HCT116 (cell line): ENCODE data around the gene UBASH3B. TPM values are rescaled to one million over a fixed set of nuclear protein-coding genes. Genes with fewer than 3 reads are reported as not detected.

Experiments
- ATAC-seq: fragments of 200-7000 bp; cut with Tn5 transposase; 2 replicates; pipeline ENCODE4 v1.9.1; 2020; ENCODE audit warnings: mild to moderate bottlenecking, moderate library complexity
- BruUV-seq: library from RNA; stranded (reverse); fragments of 400-500 nt; replicated peaks from 2 replicates; lab custom pipeline; 2021; lab: Mats Ljungman, UMichigan
- CTCF ChIA-PET: fragments of 300-600 bp; sonication (Branson Sonifier 250); formaldehyde crosslinking; loops from one replicate; lab custom pipeline; 2021; ENCODE audit warnings: antibody characterized with exemption; lab: Charles Lee
- POLR2A ChIA-PET: fragments of 300-600, 350-600 bp; sonication (Branson Sonifier 250); formaldehyde crosslinking; loops from one replicate; lab custom pipeline; 2021; ENCODE audit warnings: antibody characterized with exemption; lab: Charles Lee
- RAD21 ChIA-PET, 2 experiments: fragments of 300-600 bp; sonication (Branson Sonifier 250); formaldehyde crosslinking; loops; one replicate each; lab custom pipeline; 2023; ENCODE audit warnings: low total read pairs in 2 of 2; ENCODE audit not compliant: uncharacterized antibody in 2 of 2, unreplicated experiment in 2 of 2, low non-redundant PET in 1 of 2; lab: Charles Lee
- DNase-seq: peaks from one replicate; pipeline ENCODE4 v3.0.0-alpha.2; 2010; ENCODE audit warnings: low read depth, low spot score
- H2AFZ ChIP-seq: fragments of 200-600 bp; shearing (Covaris generic), sonication (generic); 2 replicates; pipeline ENCODE4 v1.6.1; 2017; ENCODE audit warnings: low read depth, mixed run types, mixed read lengths, antibody characterized with exemption, low read length; ENCODE audit not compliant: poor library complexity, severe bottlenecking
- H3K27ac ChIP-seq: 2 replicates; pipeline ENCODE4 v1.5.1; 2012; ENCODE audit warnings: low read depth, low read length
- H3K27me3 ChIP-seq: fragments of 200-600 bp; sonication (generic); 2 replicates; pipeline ENCODE4 v1.6.1; 2016; ENCODE audit warnings: mixed run types, low read length, mixed read lengths; ENCODE audit not compliant: insufficient read depth
- H3K36me3 ChIP-seq, 2 experiments: fragments of 200-500 bp in 1 of 2; fragments of 200-600 bp in 1 of 2; sonication (Bioruptor generic) in 1 of 2; sonication (generic) in 1 of 2; 2 replicates each; pipeline versions ENCODE4 v1.5.1 to v1.6.1; 2014 to 2016; ENCODE audit warnings: low read length in 2 of 2, inconsistent platforms in 1 of 2, mixed read lengths in 1 of 2, mixed run types in 1 of 2; ENCODE audit not compliant: insufficient read depth in 2 of 2, control insufficient read depth in 1 of 2
- H3K4me1 ChIP-seq, 2 experiments: fragments of 200-600 bp in 1 of 2; sonication (generic) in 1 of 2; 2 replicates each; pipeline versions ENCODE4 v1.5.1 to v1.6.1; 2012 to 2017; ENCODE audit warnings: low read length in 2 of 2, inconsistent platforms in 1 of 2, mild to moderate bottlenecking in 1 of 2, mixed read lengths in 1 of 2, mixed run types in 1 of 2, moderate library complexity in 1 of 2; ENCODE audit not compliant: insufficient read depth in 2 of 2, control insufficient read depth in 1 of 2
- H3K4me2 ChIP-seq: fragments of 200-600 bp; sonication (generic); 2 replicates; pipeline ENCODE4 v1.6.1; 2017; ENCODE audit warnings: mixed run types, low read length, mixed read lengths
- H3K4me3 ChIP-seq, 2 experiments: fragments of 200-600 bp in 1 of 2; sonication (generic) in 1 of 2; replicated peaks in 1 of 2; 2 replicates each; pipeline ENCODE4 v1.5.1; 2011 to 2016; ENCODE audit warnings: low read length in 2 of 2, control low read depth in 1 of 2, low read depth in 1 of 2, mild to moderate bottlenecking in 1 of 2, mixed read lengths in 1 of 2, mixed run types in 1 of 2
- H3K79me2 ChIP-seq: fragments of 200-600 bp; sonication (generic); 2 replicates; pipeline ENCODE4 v1.6.1; 2017; ENCODE audit warnings: mild to moderate bottlenecking, mixed run types, low read length, moderate library complexity, mixed read lengths; ENCODE audit not compliant: insufficient read depth
- H3K9ac ChIP-seq: fragments of 200-600 bp; sonication (generic); 2 replicates; pipeline ENCODE4 v1.6.1; 2016; ENCODE audit warnings: low read length, mixed read lengths
- H3K9me2 ChIP-seq: fragments of 200-600 bp; sonication (generic), shearing (Covaris generic); 2 replicates; pipeline ENCODE4 v1.6.1; 2017; ENCODE audit warnings: mixed run types, mild to moderate bottlenecking, moderate library complexity; ENCODE audit not compliant: insufficient read depth
- H3K9me3 ChIP-seq, 2 experiments: fragments of 200-500 bp in 1 of 2; fragments of 200-600 bp in 1 of 2; sonication (Bioruptor generic) in 1 of 2; sonication (generic) in 1 of 2; 2 replicates each; pipeline ENCODE4 v1.6.1; 2014 to 2017; ENCODE audit warnings: low read length in 2 of 2, mixed read lengths in 2 of 2, inconsistent platforms in 1 of 2, low read depth in 1 of 2, mild to moderate bottlenecking in 1 of 2, mixed run types in 1 of 2, moderate library complexity in 1 of 2; ENCODE audit not compliant: control insufficient read depth in 1 of 2, insufficient read depth in 1 of 2
- H4K20me1 ChIP-seq: fragments of 200-600 bp; sonication (generic), shearing (Covaris generic); 2 replicates; pipeline ENCODE4 v1.6.1; 2017; ENCODE audit warnings: mixed run types, mild to moderate bottlenecking, moderate library complexity; ENCODE audit not compliant: insufficient read depth
- ATF3 ChIP-seq: IDR thresholded peaks from 2 replicates; pipeline ENCODE4 v1.6.1; 2012
- CBX3 ChIP-seq: IDR thresholded peaks from 2 replicates; pipeline ENCODE4 v1.6.1; 2012; ENCODE audit warnings: low read depth
- CEBPB ChIP-seq: IDR thresholded peaks from 2 replicates; pipeline ENCODE4 v1.6.1; 2012; ENCODE audit warnings: low read depth
- EGR1 ChIP-seq: IDR thresholded peaks from 2 replicates; pipeline ENCODE4 v1.6.1; 2012; ENCODE audit warnings: low read depth
- ELF1 ChIP-seq: IDR thresholded peaks from 2 replicates; pipeline ENCODE4 v1.6.1; 2012; ENCODE audit warnings: low read depth, borderline replicate concordance
- EZH2 ChIP-seq: fragments of 200-600 bp; sonication (generic); IDR thresholded peaks from 2 replicates; pipeline ENCODE4 v1.6.1; 2017; ENCODE audit warnings: antibody characterized with exemption, mixed run types
- FOSL1 ChIP-seq: IDR thresholded peaks from 2 replicates; pipeline ENCODE4 v1.6.1; 2012; ENCODE audit warnings: low read depth
- JUND ChIP-seq: IDR thresholded peaks from 2 replicates; pipeline ENCODE4 v1.6.1; 2012
- MAX ChIP-seq: IDR thresholded peaks from 2 replicates; pipeline ENCODE4 v1.6.1; 2012
- POLR2A ChIP-seq: IDR thresholded peaks from 2 replicates; pipeline ENCODE4 v1.7.0; 2011; ENCODE audit warnings: borderline replicate concordance; ENCODE audit not compliant: insufficient read depth, insufficient read length; ENCODE audit errors: extremely low read depth
- POLR2AphosphoS5 ChIP-seq: IDR thresholded peaks from 2 replicates; pipeline ENCODE4 v1.6.1; 2011; ENCODE audit warnings: mild to moderate bottlenecking, low read depth, low read length, moderate library complexity
- RAD21 ChIP-seq: IDR thresholded peaks from 2 replicates; pipeline ENCODE4 v1.6.1; 2012; ENCODE audit warnings: low read depth, mild to moderate bottlenecking
- SIN3A ChIP-seq: IDR thresholded peaks from 2 replicates; pipeline ENCODE4 v1.6.1; 2012; ENCODE audit warnings: low read depth
- SP1 ChIP-seq: IDR thresholded peaks from 2 replicates; pipeline ENCODE4 v1.6.1; 2012; ENCODE audit warnings: low read depth
- TCF7L2 ChIP-seq: IDR thresholded peaks from 2 replicates; pipeline ENCODE4 v1.7.0; 2011; ENCODE audit warnings: borderline replicate concordance, inconsistent platforms; ENCODE audit not compliant: insufficient read depth, insufficient read length; ENCODE audit errors: extremely low read depth
- ZFX ChIP-seq: fragments of 450-650 bp; IDR thresholded peaks from 2 replicates; pipeline ENCODE4 v1.6.1; 2017
- ZNF274 ChIP-seq: fragments of 200-500 bp; sonication (Bioruptor generic); IDR thresholded peaks from 2 replicates; pipeline ENCODE4 v1.6.1; 2014; ENCODE audit warnings: mild to moderate bottlenecking, low read depth, low read length, inconsistent platforms
- intact Hi-C: fragments of 100-400 bp; cut with micrococcal nuclease; formaldehyde crosslinking; loops from 2 replicates; pipeline ENCODE4 v1.10.0; 2022
- total RNA-seq: library from RNA; stranded (reverse); gene quantifications from one replicate; pipeline ENCODE4 v1.2.1, GENCODE V29; 2021; ENCODE audit not compliant: unreplicated experiment

The UBASH3B gene
- total RNA-seq, 1 experiment from 2014 or later, result 40.3 TPM

GRCh38 chr11:122646549-122647340 lies 8.8 kb upstream of the UBASH3B start:
- ChIA-PET RAD21 (no interaction called here), CTCF (interaction anchor here (0.9 to 1.0 kb wide), 2 partner anchors 9 to 207 kb away, joined by 3 read pairs; no protein-coding TSS in a partner anchor), POLR2A (interaction anchor here (2.3 kb wide), 1 partner anchor 9 kb away, joined by 10 read pairs; the partner anchor contains the start of gene UBASH3B)
- H3K27ac ChIP-seq, result no peak overlapping the region
- DNase-seq (no peak), ATAC-seq (no peak)
- no TSS peak for BruUV-seq
- intact Hi-C loops, result no loop called here
- no peak for TF ChIP-seq ELF1
- TF ChIP-seq POLR2AphosphoS5, result no peak
- no peak overlapping the region for H3K4me3 ChIP-seq
- no peaks in the 10 kb centered on the region for H4K20me1 ChIP-seq
- no peaks in the 10 kb centered on the region for H3K9me3 ChIP-seq
- no peaks in the 10 kb centered on the region for H3K27me3 ChIP-seq
- peaks cover 17 to 55% of the 10 kb centered on the region in 2 experiments for H3K4me1 ChIP-seq
- H3K36me3 ChIP-seq, result no peaks in the 10 kb centered on the region
- 0 out of 2 replicates have a peak overlapping the region, but pooled peaks have one; percentile 3 for H3K9ac ChIP-seq
- peak overlapping the region; percentile 29 for H3K4me2 ChIP-seq
- H3K9me2 ChIP-seq, result no peaks in the 10 kb centered on the region
- H3K79me2 ChIP-seq, result no peaks in the 10 kb centered on the region
- H2AFZ ChIP-seq, result peak overlapping the region; percentile 1

- no peak overlapping the region for H3K4me2 ChIP-seq
- POLR2A ChIA-PET, result interaction anchor here (2.3 kb wide), 1 partner anchor 8 kb away, joined by 10 read pairs; the partner anchor contains the start of gene UBASH3B
- TF ChIP-seq RAD21, result no peak
- no peak for TF ChIP-seq EGR1
- no peak for TF ChIP-seq POLR2A
- no peak for TF ChIP-seq CBX3
- no peak for TF ChIP-seq ZNF274
- TF ChIP-seq FOSL1, result no peak
- TF ChIP-seq EZH2, result no peak
- TF ChIP-seq TCF7L2, result no peak
- no peak for TF ChIP-seq SP1
- TF ChIP-seq SIN3A, result no peak
- no peak for TF ChIP-seq ATF3
- TF ChIP-seq JUND, result no peak
- no peak for TF ChIP-seq MAX
- TF ChIP-seq CEBPB, result no peak
- no peak for TF ChIP-seq ZFX
- DNase-seq (no peak), ATAC-seq (no peak)
- peaks cover 8 to 44% of the 10 kb centered on the region in 2 experiments for H3K4me1 ChIP-seq
- H3K9me2 ChIP-seq, result no peaks in the 10 kb centered on the region
- H3K27ac ChIP-seq, result no peak overlapping the region
- no peak overlapping the region for H3K9ac ChIP-seq
- H3K79me2 ChIP-seq, result no peaks in the 10 kb centered on the region
- H3K4me3 ChIP-seq, result no peak overlapping the region
- intact Hi-C loops, result no loop called here
- CTCF ChIA-PET, result interaction anchor here (1.0 kb wide), 1 partner anchor 206 kb away, joined by 3 read pairs; no protein-coding TSS in a partner anchor
- H3K36me3 ChIP-seq, result no peaks in the 10 kb centered on the region
- H3K27me3 ChIP-seq, result no peaks in the 10 kb centered on the region
- H2AFZ ChIP-seq, result peak overlapping the region; percentile 1
- RAD21 ChIA-PET, result no interaction called here
- no peaks in the 10 kb centered on the region for H4K20me1 ChIP-seq
- no TSS peak for BruUV-seq
- H3K9me3 ChIP-seq, result no peaks in the 10 kb centered on the region
Observed at GRCh38 chr11:122647736-122648275, 7.7 kb upstream of the UBASH3B start.
